GM15510 (cell line): Measurements from ENCODE around the gene FAM170A.

Experiments
- POLR2A ChIP-seq: IDR thresholded peaks from 3 replicates; pipeline ENCODE4 v1.6.1; 2011; ENCODE audit warnings: borderline replicate concordance; ENCODE audit not compliant: insufficient read length; ENCODE audit errors: extremely low read depth

The FAM170A gene, protein sequence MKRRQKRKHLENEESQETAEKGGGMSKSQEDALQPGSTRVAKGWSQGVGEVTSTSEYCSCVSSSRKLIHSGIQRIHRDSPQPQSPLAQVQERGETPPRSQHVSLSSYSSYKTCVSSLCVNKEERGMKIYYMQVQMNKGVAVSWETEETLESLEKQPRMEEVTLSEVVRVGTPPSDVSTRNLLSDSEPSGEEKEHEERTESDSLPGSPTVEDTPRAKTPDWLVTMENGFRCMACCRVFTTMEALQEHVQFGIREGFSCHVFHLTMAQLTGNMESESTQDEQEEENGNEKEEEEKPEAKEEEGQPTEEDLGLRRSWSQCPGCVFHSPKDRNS

DNA sequence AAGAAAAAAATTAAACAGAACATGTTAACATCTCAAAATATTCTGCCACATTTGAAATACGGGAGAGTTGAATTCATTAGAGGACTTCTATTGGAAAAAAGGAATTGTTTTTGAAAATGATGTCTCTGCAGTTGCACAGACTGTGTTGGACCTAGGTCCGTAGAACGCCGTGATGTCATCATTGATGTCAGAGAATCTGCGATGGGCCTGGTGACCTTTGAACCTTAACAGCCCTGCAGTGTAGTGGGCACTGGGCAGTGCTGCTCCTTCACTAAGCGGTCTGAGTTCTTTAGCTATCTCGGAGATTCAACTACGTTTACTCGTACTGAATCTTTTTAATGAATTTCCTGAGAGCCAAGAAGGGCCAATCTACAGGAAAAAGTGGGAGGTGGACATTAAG is at the start of gene FAM170A:
TSS of gene FAM170A (plus strand) at position 220 of the 400 bp plus-strand sequence. CDS start 211 bp downstream, outside the sequence.
- TF ChIP-seq POLR2A: no peak

DNA sequence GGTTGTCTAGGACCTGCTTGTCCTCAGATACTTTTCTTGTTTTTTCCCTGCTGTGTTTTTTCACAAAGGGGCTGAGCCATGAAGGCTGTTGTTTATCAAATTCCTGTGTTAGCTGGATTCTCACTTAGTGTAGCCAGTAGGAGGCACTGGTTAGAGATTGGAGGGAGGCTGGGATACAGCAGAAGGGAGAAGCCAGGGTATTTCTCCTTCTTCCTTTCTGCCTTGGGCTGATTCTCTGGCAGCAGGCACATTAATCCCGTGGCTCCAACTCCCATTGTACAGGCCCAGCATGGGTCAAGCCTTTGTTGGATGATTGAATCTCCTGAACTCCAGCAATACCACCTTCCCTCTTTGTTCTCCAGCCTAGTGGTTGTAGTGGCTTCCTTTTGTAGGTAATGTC is 46.4 kb upstream of the FAM170A start:
- TF ChIP-seq POLR2A: no peak

GRCh38 chr5:119583684-119584083 is 45.7 kb upstream of the FAM170A start:
- TF ChIP-seq POLR2A: no peak

- no peak for TF ChIP-seq POLR2A
Measured at GRCh38 chr5:119596046-119596445, 33.3 kb upstream of the FAM170A start.

- no peak for TF ChIP-seq POLR2A
Measured at GRCh38 chr5:119597728-119598298, 31.5 kb upstream of the FAM170A start.

DNA sequence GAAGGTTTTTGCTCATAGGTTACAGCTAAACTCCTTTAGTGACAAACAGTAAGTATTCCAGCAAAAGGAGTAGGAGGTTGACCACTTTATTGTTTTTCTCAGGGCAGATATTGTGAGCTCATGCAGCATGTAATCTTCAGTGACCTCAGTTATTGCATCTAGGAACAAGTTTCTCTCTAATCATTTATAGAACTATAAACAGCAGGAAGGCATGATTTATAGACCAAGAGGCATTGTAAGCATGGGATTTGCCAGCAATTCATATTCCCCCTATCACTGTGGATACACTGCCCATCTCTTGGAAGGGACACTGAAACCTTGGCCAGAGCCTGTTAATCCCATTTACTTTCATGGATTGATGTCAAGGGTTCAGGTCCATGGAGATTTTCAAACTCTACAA is 15.4 kb upstream of the FAM170A start:
- no peak for TF ChIP-seq POLR2A

GRCh38 chr5:119614838-119615237 is 14.5 kb upstream of the FAM170A start:
- no peak for TF ChIP-seq POLR2A

DNA sequence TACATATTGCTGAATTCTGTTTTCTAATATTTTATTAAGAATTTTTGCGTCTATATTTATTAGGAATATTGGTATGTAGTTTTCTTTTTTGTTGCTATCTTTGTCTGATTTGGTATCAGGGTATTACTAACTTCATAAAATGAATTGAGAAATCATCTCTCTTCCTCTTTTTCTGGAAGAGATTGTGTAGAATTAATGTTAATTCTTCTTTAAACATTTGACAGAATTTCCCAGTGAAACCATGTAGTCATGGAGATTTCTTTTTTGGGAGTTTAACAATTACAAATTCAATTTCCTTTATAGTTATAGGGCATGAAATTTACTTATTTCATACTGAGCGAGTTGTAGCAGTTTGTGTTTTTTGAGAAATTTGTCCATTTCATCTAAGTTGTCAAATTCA is 3.3 kb upstream of the FAM170A start:
- no peak for TF ChIP-seq POLR2A

- TF ChIP-seq POLR2A: no peak
Measured at GRCh38 chr5:119630752-119631440, 1.5 kb downstream of the FAM170A start.

DNA sequence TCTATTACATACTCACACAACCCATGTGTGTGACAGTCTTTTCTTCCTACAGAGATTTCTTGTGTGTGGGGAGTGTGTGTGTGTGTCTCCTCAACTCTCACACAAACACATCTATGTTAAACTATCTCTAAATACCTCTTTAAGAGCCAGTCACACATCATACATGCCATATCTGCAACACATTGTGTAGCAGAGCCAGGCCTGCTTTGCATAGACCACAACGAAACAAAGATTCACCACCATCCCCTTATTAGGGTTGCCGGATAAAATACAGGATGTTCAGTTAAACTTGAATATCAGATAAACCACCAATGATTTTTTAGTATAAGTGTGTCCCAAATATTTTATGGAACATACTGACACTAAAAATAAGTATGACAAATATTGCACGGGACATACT is 2.3 kb downstream of the FAM170A start:
- no peak for TF ChIP-seq POLR2A

GRCh38 chr5:119651486-119651885 is 22.1 kb downstream of the FAM170A start:
- TF ChIP-seq POLR2A: no peak

DNA sequence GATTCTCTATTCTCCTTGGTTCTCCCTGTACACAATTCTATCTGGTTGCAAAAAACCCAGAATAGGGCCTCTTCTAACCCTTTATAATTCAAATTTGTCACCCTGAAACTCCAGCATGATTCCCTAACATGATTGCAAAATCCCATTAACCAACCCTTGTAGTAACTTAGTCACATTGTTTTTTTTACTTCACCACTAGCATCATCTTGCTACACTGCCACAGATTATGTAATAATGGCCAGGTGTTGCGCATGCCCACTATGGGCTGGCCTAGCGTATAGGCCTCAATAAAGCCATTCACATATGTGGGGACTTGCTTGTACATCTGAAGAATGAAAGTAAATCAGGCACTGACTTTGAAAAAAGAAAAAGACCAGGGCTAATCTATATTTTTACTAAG is 25.7 kb downstream of the FAM170A start:
- TF ChIP-seq POLR2A: no peak

- no peak for TF ChIP-seq POLR2A
Measured at GRCh38 chr5:119656023-119656422, 26.7 kb downstream of the FAM170A start.

DNA sequence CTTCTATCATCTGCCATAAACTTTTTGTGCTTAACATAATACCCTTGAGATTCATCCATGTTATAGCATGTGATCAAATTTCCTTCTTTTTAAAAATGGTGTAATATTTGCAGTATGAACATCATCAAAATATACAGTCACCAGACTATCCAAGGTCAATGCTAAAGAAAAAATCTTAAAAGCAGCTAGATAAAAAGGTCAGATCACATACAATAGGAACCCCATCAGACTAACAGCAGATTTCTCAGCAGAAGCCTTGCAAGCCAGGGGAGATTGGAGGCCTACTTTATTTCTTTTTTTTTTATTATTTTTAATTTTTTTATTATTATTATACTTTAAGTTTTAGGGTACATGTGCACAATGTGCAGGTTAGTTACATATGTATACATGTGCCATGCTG is 37.2 kb downstream of the FAM170A start:
- TF ChIP-seq POLR2A: no peak

DNA sequence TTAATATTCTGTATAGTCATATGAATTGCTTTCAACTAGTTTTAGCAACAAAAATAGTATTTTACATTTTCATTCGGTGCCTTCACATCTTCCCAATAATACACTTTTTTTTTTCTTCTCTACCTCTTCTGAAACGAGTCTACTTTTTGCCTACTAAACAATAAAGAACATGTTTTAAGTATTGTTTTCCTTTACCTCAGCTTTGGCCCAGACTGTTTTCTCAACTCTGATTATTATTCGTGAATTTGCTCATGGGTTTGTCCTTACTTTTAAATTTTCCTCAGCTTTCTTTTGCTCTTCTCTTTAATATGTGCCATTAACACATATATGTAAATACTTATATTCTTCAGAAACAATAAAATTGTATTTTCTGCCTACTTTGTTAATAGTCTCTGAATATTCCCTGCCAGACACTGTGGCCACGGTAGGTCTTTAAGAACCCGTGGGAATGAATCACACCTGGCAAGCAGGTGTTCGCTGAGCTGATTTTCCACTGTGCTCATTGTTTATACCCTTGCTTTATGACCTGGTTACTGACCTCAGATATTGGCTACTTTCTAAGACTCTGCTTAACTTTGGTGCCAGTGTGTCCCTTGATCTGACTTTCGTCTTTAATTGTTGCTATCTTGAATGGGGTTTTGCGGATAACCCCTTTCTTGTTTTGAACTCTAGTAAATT is 49.1 kb downstream of the FAM170A start:
- TF ChIP-seq POLR2A: no peak
